ENCODE results near the gene ANKRD29. TPM values are rescaled to one million over a fixed set of nuclear protein-coding genes. Genes with fewer than 3 reads are reported as not detected.

The ANKRD29 gene
- total RNA-seq, 1 donor from 2014 or later: 9.2 TPM

- no peak overlapping the region for H3K27ac ChIP-seq (replicated peaks)
- H3K4me3 ChIP-seq: no peak overlapping the region
- H3K9me3 ChIP-seq (replicated peaks): peaks cover 6% of the 10 kb centered on the region
- H3K4me1 ChIP-seq: peaks cover 23% of the 10 kb centered on the region
- H3K27me3 ChIP-seq (ENCODE audit: low read depth): no peaks in the 10 kb centered on the region
- H3K36me3 ChIP-seq: no peaks in the 10 kb centered on the region
- peak; percentile 20 for DNase-seq
- intact Hi-C loops (cut with micrococcal nuclease): no loop called here
- TF ChIP-seq CTCF (IDR thresholded peaks at IDR 0.05; ENCODE audit: borderline replicate concordance): no peak
These were observed 8.9 kb upstream of the ANKRD29 start for GRCh38 chr18:23671564-23671963.

- intact Hi-C loops (cut with micrococcal nuclease): no loop called here
- Histone ChIP-seq H3K4me3 (no peak overlapping the region), H3K27me3 (ENCODE audit: low read depth) (no peaks in the 10 kb centered on the region), H3K36me3 (no peaks in the 10 kb centered on the region), H3K27ac (replicated peaks) (no peak overlapping the region), H3K9me3 (replicated peaks) (no peaks in the 10 kb centered on the region), H3K4me1 (peaks cover 23% of the 10 kb centered on the region)
- DNase-seq: no peak
- no peak for TF ChIP-seq CTCF (IDR thresholded peaks at IDR 0.05; ENCODE audit: borderline replicate concordance)
These were observed 7.2 kb upstream of the ANKRD29 start for GRCh38 chr18:23669804-23670405.

GRCh38 chr18:23669202-23669766 is 6.6 kb upstream of the ANKRD29 start:
- no peak for TF ChIP-seq CTCF (IDR thresholded peaks at IDR 0.05; ENCODE audit: borderline replicate concordance)
- intact Hi-C loops (cut with micrococcal nuclease): no loop called here
- DNase-seq: no peak
- Histone ChIP-seq H3K4me3 (no peak overlapping the region), H3K27me3 (ENCODE audit: low read depth) (no peaks in the 10 kb centered on the region), H3K9me3 (replicated peaks) (no peaks in the 10 kb centered on the region), H3K4me1 (peaks cover 23% of the 10 kb centered on the region), H3K27ac (replicated peaks) (no peak overlapping the region), H3K36me3 (no peaks in the 10 kb centered on the region)

- DNase-seq: no peak
- Histone ChIP-seq H3K27me3 (ENCODE audit: low read depth) (no peaks in the 10 kb centered on the region), H3K4me3 (no peak overlapping the region), H3K9me3 (replicated peaks) (no peaks in the 10 kb centered on the region), H3K27ac (replicated peaks) (no peak overlapping the region), H3K36me3 (no peaks in the 10 kb centered on the region), H3K4me1 (peaks cover 23% of the 10 kb centered on the region)
- TF ChIP-seq CTCF (IDR thresholded peaks at IDR 0.05; ENCODE audit: borderline replicate concordance): no peak
- intact Hi-C loops (cut with micrococcal nuclease): no loop called here
These were observed 6.0 kb upstream of the ANKRD29 start for GRCh38 chr18:23668731-23669130.

GRCh38 chr18:23667114-23667513 is 4.4 kb upstream of the ANKRD29 start:
- peak; percentile 16 for TF ChIP-seq CTCF (IDR thresholded peaks at IDR 0.05; ENCODE audit: borderline replicate concordance)
- no peak overlapping the region for H3K4me3 ChIP-seq
- no peaks in the 10 kb centered on the region for H3K36me3 ChIP-seq
- H3K27me3 ChIP-seq (ENCODE audit: low read depth): no peaks in the 10 kb centered on the region
- no peak for DNase-seq
- H3K27ac ChIP-seq (replicated peaks): no peak overlapping the region
- H3K9me3 ChIP-seq (replicated peaks): no peaks in the 10 kb centered on the region
- intact Hi-C loops (cut with micrococcal nuclease): no loop called here
- peaks cover 36% of the 10 kb centered on the region for H3K4me1 ChIP-seq
